Prostate gland (tissue), 2 donors: Measurements from ENCODE around the gene MAD1L1.

ENCODE experiments used
- CTCF ChIP-seq, 4 experiments: fragments of 200-600 bp in 2 of 4; fragments of 450-650 bp in 2 of 4; sonication (generic) in 2 of 4; IDR thresholded peaks; 1 replicate in 3 of 4; 2 replicates in 1 of 4; pipeline ENCODE4 v1.5.1; 2016 to 2019; ENCODE audit warnings: antibody characterized with exemption in 4 of 4, mild to moderate bottlenecking in 2 of 4, moderate library complexity in 2 of 4
- POLR2A ChIP-seq: fragments of 450-650 bp; IDR thresholded peaks from one replicate; pipeline ENCODE4 v1.6.1; 2016; ENCODE audit warnings: antibody characterized with exemption, mild to moderate bottlenecking
- POLR2AphosphoS5 ChIP-seq: sonication (generic); formaldehyde crosslinking; IDR thresholded peaks from one replicate; pipeline ENCODE4 v1.6.1; 2017; ENCODE audit warnings: antibody characterized with exemption

GRCh38 chr7:2107386-2108070 lies 125.2 kb downstream of the MAD1L1 start:
- TF ChIP-seq POLR2A (no peak), CTCF (IDR thresholded peaks at IDR 0.05) (no peak), POLR2AphosphoS5 (no peak)
